Hair follicular keratinocyte (primary cell): Measurements from ENCODE around the gene C11orf86. TPM values are rescaled to one million over a fixed set of nuclear protein-coding genes. Genes with fewer than 3 reads are reported as not detected.

Experiments
- total RNA-seq: library from RNA; depleted of rRNA; stranded (reverse); fragments of >200 nt; gene quantifications from 2 replicates; pipeline ENCODE4 v1.2.3, GENCODE V29; 2015

Gene C11orf86
- not detected in 2 replicates for total RNA-seq

GRCh38 chr11:66974724-66975404, at the start of gene C11orf86:
Gene C11orf86, plus strand, starts transcription at chr11:66975304. Its CDS starts 59 bp downstream, at chr11:66975363.

GRCh38 chr11:66958232-66958955, 16.7 kb upstream of the C11orf86 start, which contains the start of gene PC:
Gene PC, minus strand, starts transcription at chr11:66958383. Its CDS starts 86,224 bp downstream, at chr11:66872159.

GRCh38 chr11:67022961-67023956, 48.2 kb downstream of the C11orf86 start, which contains the start of gene SYT12:
Gene SYT12, plus strand, starts transcription at chr11:67023134. Its CDS starts 7,011 bp downstream, at chr11:67030145.

Other genes with a start within 250 kb of the C11orf86 start
- gene SPTBN2, start 246.1 kb upstream of the C11orf86 start, total RNA-seq, result 26.7 and 42.9 TPM in 2 replicates
- gene RCE1, start 131.9 kb upstream of the C11orf86 start, total RNA-seq, result 22.4 and 22.8 TPM in 2 replicates
- gene LRFN4, start 118.2 kb upstream of the C11orf86 start, total RNA-seq, result 20.8 and 21.1 TPM in 2 replicates
- gene PC, start 16.9 kb upstream of the C11orf86 start, total RNA-seq, result 59.2 and 83.7 TPM in 2 replicates
- gene SYT12, start 47.8 kb downstream of the C11orf86 start, total RNA-seq, result 0.53 and 1.3 TPM in 2 replicates
- gene RHOD, start 81.5 kb downstream of the C11orf86 start, total RNA-seq, result 234 and 269 TPM in 2 replicates
- 20.2 and 21.2 TPM in 2 replicates for gene KDM2A, start 144.0 kb downstream of the C11orf86 start, total RNA-seq